G401.6 (cell line): ENCODE data around the gene CGB3.
A peak's percentile ranks its signal among the peaks of the same experiment; 100 is the strongest.
"Not testable (repeated sequence)": the region's sequence is repeated elsewhere in the genome, so short reads cannot be mapped to it uniquely, and the experiment has no call there.

Experiments
- FAIRE-seq: peaks from 2 replicates; lab custom pipeline; 2012; peaks lifted over from hg19 to GRCh38; lab: Jason Lieb, UNC

CGB3 gene

GRCh38 chr19:49024233-49024632, at the start of gene CGB3:
Gene CGB3 (minus strand): TSS chr19:49024333. CDS start chr19:49023971, 362 bp downstream.
- FAIRE-seq = not testable (repeated sequence)

DNA sequence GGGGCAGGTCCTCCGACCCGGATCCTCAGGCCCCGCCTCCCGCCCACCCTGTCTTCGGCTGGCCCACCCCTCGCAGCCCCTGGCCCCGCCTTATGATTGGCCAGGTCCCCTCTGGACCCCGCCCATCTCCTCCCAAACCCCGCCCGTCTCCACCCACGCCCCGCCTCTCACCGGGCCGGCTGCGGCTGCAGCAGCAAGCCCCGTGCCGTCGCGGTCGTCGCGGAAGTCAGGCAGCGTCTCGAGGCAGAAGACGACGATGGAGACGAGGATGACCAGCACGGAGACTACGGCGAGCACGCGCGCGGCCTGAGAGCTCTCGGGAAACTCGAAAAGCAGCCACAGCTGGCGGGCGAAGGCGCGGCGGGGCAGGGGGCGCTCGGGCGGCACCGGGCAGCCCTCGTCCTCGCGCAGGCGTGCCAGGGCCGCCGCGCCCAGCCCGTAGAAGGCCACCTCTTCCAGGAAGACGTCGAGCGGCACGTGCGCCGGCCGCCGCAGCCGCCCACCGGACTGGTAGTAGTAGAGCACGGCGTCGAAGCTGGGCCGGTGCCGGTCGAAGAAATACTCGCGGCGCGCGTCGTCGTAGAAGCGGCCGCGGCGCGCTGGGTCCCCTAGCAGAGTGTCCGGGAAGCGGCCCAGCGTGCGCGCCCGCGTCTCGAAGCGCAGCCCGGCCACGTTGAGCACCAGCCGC, 47.9 kb upstream of the CGB3 start:
- FAIRE-seq = no peak

DNA sequence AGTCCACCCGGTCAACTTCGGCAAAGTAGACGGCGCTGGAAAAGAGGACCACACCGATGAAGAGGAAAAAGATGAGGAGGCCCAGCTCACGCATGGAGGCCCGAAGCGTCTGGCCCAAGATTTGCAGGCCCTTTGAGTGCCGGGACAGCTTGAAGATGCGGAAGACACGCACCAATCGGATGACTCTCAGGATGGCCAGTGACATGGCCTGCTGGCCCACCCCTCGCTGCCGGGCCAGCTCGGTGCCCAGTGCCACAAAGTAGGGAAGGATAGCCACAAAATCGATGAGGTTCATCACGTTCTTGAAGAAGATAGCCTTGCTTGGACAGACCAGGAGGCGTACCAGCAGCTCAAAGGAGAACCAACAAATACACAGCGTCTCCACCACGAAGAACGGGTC, 46.3 kb upstream of the CGB3 start:
- FAIRE-seq = no peak

GRCh38 chr19:49069026-49069425, 44.9 kb upstream of the CGB3 start:
- no peak for FAIRE-seq

GRCh38 chr19:49067554-49067953, 43.4 kb upstream of the CGB3 start:
- no peak for FAIRE-seq

DNA sequence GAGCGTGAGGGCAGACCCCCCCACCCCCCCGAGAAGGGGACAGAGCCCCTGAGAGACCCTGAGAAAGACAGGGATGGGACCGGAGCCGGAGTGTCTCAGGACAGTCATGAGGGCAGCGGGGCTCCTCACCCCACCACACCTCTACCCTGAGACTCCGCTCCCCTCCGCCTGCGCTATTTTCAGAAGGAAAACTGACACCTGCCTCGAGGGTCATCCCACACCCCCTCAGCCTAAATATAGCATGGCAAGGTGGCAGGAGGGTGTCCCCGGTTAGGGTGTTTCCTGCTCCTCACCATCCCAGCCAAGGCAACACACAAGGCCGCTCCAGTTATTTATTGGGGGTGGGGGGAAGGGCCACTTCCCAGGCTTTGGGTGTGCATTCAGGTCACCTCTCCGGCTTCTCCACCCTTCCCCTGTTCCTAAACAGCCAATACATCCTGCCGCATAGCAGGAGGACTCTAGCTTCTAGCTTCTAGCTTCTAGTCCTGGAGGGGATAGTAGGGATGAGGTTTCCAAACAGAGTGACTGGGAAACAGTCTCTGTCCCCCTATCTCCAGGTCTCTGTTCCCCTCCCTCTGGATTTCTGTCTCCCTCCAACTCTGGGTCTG, 41.9 kb upstream of the CGB3 start:
- peak; percentile 70 for FAIRE-seq

DNA sequence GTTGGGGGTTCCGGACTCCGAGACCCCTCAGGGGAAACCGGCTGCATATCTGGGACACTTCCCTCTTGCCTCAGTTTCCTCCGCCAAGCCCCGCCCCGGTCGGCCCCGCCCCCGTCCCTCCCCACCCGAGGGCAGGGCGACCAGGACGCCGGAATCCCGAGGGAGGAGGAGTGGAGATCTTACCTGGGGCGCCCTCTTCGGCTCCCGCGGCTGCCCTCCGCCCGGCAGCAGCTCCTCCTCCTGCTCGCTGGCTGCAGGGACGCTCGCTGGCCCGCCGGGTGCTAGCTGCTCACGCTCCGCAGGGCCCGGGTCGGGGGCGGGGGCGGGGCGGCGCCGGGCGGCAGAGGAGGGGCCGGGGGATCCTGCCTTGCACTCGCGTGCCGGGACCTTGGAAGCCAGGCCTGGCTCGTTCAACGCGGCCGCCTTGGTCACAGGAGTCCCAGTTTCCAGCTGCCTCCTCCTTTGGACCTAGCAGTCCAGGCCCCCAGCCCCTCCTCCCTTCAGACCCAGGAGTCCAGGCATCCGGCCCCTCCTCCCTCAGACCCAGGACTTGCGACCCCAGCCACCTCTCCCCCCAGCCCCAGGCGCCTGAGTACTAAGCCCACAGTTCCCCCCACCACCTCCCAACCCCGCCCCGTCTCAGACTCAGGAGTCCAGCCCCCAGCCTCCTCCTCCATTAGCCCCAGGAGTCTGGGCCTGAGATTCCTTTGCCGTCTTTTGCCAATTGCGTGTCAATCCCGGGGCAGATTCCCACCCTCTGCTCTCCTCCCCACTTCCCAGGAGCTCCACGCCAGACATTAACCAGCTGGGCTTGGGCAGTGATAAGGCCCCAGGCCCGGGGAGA, 40.9 kb upstream of the CGB3 start, which contains the start of gene NTF4:
Gene NTF4 (minus strand): TSS at position 51 of the 844 bp plus-strand sequence. CDS start 2,821 bp downstream, outside the sequence.
- FAIRE-seq = no peak

DNA sequence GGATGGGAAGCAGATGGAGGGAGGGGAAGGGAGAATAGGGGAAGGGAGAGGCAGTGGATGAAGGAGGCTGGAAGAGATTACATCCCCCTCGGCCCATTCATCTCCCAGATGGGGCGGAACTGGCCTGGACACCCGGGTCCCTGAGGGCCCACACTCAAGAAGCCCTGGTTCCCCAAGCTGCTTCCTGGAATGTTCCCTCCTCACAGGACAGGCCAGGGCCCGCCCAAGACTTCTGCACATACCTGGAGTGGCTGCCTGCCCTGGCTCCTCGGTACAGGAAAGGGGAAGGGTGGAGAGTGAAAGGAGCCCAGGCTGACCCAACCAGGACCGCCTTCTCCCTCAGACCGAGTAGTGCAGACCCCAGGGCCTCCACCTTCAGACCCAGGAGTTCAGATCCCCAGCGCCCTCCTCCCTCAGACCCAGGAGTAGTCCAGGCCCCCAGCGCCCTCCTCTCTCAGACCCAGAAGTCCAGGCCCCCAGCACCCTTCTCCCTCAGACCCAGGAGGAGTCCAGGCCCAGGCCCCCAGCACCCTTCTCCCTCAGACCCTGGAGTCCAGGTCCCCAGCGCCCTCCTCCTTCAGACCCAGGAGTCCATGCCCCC, 40.0 kb upstream of the CGB3 start:
- FAIRE-seq = no peak

DNA sequence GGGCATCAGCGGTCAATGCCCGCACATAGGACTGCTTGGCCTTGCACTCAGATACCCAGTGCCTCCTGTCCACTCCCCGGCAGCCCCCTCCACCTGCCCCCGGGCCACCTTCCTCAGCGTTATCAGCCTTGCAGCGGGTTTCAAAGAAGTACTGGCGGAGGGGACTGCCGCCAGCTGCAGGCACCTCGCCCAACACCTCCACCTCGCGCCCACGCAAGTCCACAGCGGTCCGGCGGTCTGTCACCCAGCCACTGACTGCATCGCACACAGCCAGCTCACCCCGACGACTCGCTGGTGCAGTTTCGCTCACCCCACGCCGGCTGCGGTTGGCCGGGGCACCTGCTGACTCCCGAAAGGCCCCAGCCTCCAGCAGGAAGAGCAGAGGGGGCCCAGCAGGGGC, 37.3 kb upstream of the CGB3 start:
- no peak for FAIRE-seq

DNA sequence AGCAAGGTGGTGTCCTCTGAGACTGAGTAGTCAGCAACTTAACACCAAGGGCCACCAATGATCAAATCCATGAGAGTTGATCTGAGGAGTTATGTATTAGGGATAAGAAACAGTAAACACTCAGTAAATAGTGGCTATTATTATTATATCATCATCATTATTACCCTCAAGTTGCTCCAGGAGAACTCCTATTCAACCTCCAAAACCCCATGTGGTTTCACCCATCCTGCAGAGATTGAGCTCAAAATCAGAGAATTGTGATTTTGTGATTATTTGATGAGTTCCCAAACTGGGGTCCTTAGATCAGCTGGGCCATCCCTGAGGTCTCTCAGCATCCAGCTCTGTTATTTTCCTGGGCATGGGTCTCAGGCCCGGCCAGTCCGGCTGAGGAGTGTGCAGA, 36.9 kb upstream of the CGB3 start:
- FAIRE-seq = no peak

DNA sequence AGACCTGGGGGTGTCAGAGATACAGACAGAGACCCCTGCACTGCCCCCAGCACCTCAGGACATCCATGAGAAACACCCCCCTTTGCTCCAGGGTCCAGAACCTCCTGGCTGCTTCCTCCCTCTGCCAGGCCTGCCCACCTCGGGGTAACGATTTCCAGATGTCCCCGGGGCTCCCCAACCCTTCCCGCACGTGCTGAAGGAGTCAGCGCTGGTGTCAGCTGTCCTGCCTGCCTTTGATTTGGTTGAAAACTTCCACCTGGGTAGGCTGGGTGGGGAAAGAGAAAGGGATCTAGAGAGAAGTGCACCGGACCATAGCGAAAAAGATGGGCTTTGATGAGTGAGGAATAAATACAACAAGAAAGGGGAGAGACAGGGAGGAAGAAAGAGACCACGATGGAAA, 34.9 kb upstream of the CGB3 start:
- FAIRE-seq = no peak

- FAIRE-seq = no peak
These were observed 34.4 kb upstream of the CGB3 start for GRCh38 chr19:49058562-49058961.

DNA sequence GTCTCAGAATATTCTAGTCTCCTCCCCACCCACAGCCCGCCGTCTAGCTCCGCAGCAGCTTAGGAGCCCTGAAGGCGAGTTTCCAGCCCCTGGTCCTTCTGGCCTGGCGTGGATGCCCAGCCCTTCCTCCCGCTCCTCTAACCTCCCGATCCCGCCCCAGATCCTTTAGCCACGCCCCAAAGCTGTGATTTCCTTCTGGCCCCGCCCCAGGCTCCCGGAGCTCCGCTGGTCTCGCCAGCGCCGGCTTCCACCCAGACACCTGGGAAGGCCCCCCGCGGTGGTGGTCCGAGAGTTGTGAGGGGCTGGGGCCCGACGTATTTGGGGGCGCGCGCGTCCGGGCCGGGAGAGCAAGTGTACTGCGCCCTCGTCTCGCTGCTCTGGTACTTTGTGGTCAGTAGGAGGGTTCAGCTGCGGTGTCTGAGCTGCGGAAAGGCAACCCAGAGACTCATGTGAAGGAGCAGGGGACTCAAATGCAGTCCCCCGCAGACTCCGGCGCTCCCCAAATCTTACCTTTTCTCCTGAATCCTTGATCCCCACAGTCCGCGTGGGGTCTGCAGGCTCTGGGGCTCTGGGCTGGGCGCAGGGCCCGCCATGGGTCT, 33.6 kb upstream of the CGB3 start, which contains the start of gene CGB7:
Gene CGB7 (minus strand): TSS at position 114 of the 599 bp plus-strand sequence. CDS start 2,374 bp downstream, outside the sequence.
- no peak for FAIRE-seq

DNA sequence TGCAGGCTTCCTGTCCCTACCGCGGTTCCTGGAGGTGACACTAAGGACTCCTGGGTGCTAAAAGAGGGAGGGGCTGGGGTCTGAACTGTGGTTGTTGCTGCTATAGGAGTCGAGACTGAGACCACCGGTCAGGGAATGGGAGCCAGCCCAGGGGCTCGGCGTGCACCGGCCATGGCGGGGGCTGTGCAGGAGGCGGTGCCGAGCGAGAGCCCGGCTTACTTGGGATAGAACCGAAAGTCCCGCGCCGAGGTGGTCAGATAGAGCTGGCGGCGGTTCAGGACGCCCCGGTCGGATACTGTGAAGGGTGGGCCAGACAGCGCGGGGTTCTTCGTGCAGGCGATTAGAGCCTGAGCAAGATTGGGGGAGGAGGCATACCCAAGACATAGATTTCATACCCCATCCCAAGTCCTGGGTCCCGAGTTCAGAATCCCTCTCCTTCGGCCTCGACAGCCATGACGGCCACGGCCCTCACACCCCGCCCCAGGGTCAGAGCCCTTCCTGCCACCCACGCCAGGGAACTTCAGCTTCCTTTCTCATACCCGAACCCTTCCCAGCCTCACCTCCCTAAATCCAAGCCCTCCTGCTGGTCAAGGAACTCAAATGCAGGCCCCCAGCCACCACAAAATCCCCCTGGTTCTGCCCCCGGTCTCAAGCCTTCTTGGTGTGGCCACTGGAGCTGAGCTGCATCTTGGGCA, 32.9 kb upstream of the CGB3 start:
- not testable (repeated sequence) for FAIRE-seq

GRCh38 chr19:49056101-49056901, 32.2 kb upstream of the CGB3 start:
- peak; percentile 47 for FAIRE-seq

DNA sequence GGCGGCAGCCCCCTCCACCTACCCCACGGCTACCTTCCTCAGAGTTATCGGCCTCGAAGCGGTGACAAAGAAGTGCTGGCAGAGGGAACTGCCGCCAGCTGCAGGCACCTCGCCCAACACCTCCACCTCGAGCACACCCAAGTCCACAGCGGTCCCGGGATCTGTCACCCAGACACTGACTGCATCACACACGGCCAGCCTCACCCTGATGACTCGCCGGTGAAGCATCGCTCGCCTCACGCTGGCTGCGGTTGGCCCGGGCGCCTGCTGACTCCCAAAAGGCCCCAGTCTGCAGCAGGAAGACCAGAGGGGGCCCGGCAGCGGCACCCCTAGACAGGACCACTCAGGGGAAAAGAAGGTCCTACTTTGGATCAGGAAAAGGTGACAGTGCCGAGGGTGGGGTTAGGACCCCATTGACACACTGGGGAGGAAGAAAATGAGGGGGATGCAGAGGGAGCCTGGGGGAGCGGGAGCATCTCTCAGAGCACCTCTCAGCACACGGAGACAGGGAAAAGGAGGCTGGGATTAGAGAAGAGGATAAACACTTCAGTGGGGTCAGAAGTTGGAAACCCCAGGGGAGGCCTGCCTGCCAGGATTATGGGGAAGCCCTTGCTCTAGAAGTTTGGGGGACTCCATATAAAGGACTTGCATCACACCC, 26.4 kb upstream of the CGB3 start:
- not testable (repeated sequence) for FAIRE-seq

DNA sequence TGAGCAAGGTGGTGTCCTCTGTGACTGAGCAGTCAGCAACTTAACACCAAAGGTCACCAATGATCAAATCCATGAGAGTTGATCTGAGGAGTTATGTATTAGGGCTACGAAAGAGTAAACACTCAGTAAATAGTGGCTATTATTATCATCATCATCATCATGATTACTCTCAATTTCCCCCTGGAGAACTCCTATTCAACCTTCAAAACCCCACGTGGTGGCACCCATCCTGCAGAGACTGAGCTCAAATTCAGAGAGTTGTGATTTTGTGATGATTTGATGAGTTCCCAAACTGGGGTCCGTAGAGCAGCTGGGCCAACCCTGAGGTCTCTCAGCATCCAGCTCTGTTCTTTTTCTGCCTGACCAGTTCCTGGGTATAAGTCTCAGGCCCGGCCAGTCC, 25.7 kb upstream of the CGB3 start:
- FAIRE-seq = not testable (repeated sequence)

GRCh38 chr19:49049011-49049410, 24.9 kb upstream of the CGB3 start, which contains the start of gene CGB8:
Gene CGB8 (minus strand): TSS chr19:49049111. CDS start chr19:49048739, 372 bp downstream.
- not testable (repeated sequence) for FAIRE-seq

GRCh38 chr19:49043548-49043947, 19.4 kb upstream of the CGB3 start, which contains the start of gene CGB5:
Gene CGB5 (plus strand): TSS chr19:49043848. CDS start chr19:49044210, 362 bp downstream.
- not testable (repeated sequence) for FAIRE-seq

- FAIRE-seq = not testable (repeated sequence)
These were observed 18.5 kb upstream of the CGB3 start for GRCh38 chr19:49042666-49043065.
